HG02870 (cell line): ENCODE results near the gene NECTIN4.
"Not testable (repeated sequence)": the region's sequence is repeated elsewhere in the genome, so short reads cannot be mapped to it uniquely, and the experiment has no call there.

Experiments used
- ATAC-seq: cut with Tn5 transposase; IDR thresholded peaks from one replicate; pipeline ENCODE4 v1.9.1; 2021; ENCODE audit warnings: mild to moderate bottlenecking, moderate library complexity; ENCODE audit not compliant: unreplicated experiment

Gene NECTIN4

DNA sequence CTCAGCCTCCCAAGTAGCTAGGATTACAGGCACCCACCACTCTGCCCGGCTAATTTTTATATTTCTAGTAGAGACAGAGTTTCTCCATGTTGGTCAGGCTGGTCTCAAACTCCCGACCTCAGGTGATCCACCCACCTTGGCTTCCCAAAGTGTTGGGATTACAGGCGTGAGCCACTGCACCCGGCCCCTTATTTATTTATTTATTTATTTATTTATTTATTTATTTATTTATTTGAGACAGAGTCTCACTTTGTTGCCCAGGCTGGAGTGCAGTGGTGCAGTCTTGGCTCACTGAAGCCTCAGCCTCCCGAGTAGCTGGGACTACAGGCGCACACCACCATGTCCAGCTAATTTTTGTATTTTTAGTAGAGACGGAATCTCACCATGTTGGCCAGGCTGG lies 23.7 kb downstream of the NECTIN4 start:
- ATAC-seq = not testable (repeated sequence)

DNA sequence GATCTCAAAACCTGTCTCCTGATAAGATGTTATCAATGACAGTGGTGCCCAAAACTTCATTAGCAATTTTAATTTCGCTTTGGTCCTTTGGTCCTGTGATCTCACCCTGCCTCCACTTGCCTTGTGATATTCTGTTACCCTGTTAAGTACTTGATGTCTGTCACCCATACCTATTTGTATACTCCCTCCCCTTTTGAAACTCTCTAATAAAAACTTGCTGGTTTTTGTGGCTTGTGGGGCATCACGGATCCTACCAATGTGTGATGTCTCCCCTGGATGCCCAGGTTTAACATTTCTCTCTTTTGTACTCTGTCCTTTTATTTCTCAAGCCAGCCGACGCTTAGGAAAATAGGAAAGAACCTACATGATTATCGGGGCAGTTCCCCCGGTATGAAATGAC lies 25.4 kb downstream of the NECTIN4 start:
- ATAC-seq = not testable (repeated sequence)

DNA sequence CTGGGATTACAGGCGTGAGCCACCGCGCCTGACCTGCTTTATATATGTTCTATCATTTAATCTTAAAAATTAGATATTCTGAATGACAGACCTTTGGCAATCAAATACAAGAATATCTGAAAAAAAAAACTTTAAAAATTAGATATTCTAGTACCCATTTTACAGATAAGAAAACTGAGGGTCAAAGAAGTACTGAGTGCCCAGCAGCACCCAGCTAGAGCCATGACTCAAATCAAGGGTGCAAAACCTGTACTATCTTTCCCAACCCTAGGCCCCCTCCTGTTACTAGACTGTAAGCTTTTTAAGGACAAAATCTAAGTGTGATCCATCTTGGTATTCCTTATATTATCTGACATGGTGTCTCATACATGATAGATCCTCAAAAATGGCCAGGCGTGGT lies 27.9 kb downstream of the NECTIN4 start:
- ATAC-seq = no peak

DNA sequence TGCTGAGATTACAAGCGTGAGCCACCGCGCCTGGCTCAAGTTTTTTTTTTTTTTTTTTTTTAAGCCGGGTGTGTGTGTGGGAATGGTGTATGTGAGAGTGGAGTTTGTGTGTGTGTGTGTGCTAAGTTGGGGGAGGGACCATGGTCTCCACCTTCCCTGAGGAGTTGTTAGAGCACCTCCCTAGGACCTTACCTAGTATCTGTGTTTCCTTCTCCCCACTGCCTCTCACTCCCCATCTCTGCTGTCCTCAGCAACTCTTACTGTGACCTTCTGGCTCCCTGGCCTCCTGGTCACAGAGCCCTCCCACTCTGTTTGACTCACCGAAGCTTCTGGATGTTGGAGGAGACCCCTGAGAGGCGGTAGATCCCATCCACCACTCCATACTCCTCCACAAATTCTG lies 30.1 kb downstream of the NECTIN4 start:
- no peak for ATAC-seq

DNA sequence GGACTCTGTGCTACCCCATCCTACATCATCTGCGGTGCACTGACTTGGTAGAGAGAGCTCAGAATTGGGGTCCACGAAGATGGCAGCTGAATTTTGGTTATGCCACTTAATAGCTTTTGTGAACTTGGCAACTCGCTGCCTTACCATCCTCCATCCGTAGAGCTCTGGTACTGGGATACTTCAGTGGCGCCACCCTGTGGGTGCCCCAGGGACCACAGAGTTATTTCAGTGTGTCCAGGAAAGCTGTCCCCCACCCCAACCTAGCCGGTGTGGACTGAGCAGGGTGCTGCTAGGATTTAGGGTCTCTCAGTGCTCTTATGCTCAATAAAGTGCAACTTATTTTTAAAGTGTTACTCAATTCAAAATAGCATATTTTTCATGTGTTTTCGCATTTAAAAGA lies 34.6 kb downstream of the NECTIN4 start:
- no peak for ATAC-seq

DNA sequence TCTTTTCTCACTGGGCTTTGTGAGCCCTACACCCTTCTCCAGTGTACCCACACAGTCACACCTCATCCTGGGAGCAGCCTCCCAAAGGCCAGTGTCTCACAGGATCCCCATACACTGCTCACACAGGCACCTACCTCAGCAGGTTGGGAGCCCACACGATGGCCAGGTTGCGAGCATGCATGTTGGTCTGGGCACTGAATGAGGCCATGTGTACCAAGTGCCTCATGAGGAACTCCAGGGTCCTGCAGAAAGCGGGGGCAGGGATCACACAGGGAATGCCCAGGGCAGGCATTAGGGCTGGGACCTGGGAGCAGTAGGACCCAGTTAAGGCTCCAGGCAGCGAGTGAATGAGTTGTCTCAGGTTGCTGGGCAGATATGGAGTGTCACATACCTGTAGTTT lies 35.1 kb downstream of the NECTIN4 start:
- no peak for ATAC-seq

DNA sequence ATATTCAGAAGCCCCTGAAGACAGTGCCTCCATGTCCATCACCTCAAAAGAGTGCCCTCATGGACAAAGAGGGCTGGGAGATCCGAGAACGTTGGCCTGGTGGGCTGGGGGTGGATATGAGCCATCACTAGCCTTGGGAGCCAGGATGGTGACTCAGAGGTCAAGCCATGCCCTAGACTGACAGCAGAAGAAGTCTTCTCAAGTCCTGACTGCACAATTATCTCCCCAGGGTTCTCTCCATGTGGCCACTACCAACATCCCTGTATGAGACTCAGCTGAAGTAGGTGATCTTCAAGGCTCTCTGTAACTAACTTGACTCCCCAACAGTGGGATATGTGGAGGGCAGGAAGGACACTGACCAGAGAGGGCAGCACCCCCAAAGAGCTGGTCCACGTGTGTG lies 36.5 kb downstream of the NECTIN4 start:
- no peak for ATAC-seq

DNA sequence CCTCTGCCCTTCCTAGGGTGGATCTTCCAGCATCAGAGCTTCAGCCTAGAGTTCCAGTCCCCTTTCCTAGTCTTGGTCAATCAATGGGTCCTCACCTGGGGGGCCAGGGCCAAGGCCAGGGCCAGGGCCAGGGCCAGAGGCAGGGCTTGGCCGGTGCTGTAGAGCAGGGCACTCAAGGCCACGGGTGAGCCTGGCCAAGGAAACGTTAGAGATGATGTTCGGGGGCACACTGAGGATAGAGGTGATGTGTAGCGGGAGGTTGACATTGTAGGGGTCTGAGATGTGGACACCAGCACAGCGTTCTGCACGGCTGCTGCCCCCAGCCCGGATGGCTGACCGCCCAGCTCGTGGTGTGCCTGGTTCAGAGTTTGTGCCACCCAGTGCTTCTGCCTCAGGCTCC lies 38.1 kb downstream of the NECTIN4 start:
- no peak for ATAC-seq

DNA sequence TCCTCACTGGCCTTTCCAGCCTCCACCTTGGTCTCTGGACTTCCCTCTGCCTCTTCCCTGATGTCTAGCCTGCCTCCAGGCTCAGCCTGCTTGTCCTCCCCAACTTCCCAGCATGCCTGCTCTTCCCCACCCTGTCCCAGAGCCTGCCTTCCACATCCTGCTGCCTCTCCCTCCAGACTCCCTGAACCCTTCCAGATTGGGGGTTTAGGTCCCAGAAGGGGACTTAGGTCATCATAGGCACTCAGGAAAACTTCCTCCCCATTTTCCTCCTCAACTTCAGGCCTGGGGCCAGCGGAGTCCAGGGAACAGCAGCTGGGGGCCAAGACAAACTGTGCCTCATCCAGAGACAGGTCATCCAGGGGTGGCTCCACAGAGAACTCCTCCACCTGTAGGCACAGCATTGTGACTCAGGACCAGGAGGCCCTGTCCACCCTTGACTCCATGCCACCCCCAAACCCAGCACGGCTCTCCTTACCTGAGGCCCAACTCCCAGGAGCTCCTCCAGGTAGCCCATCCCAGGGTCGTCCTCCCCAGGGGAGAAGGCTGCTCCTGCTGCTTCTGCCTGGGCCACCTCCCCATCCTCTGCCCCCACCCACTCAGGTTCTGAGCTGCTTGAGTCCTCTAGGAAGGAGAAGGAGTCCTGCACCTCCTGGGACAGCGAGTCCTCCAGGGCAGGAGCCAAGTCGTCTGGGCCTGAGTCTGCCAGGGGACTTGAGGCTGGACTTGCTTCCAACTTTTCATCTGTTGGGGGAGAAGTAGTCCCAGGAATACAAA lies 40.2 kb downstream of the NECTIN4 start:
- ATAC-seq = no peak

DNA sequence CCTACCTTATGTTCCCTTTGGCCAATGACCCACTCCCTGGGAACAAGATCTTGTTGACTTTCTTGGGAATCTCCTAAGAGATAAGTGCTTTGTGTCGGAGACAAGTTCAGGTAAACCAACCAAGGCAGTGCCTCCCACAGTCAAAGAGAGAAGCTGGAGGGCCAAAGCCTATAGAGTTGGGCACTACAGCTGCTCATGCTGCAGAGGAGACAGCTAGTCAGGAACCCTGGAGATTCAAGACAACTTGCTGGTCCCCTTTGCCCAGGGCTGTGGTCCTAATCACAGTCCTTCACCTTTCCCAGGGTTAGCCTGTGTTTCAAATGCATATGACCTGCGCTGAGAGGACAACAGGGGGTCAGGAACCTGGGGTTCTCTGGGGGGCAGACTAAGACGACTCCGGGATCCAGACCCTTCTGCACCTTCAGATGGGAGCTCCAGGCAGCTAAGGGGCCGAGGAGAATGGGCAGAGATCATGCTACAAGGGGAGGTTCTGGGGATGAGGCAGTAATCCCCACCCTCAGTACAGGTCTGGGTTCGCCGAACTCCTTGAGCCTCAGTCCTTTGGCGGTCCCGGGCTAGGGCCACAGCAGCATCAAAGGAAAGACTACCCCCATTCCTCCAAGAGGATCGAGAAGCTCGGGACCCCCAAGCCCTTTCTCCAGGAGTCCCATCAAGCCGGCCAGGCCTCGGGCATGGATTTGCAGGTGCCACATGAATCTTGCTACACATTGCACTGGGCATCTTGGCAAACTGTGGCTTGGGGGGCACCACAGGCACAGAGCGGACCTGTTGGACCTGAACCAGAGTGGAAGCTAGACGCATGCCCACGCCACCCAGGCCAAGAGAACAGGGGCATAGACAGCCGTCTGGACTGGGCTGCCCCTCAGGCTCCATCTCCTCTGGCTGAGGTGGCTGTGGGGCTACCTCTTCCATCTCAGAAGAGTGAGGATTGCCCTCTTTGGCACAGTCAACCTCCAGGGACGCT lies 41.6 kb downstream of the NECTIN4 start:
- no peak for ATAC-seq

DNA sequence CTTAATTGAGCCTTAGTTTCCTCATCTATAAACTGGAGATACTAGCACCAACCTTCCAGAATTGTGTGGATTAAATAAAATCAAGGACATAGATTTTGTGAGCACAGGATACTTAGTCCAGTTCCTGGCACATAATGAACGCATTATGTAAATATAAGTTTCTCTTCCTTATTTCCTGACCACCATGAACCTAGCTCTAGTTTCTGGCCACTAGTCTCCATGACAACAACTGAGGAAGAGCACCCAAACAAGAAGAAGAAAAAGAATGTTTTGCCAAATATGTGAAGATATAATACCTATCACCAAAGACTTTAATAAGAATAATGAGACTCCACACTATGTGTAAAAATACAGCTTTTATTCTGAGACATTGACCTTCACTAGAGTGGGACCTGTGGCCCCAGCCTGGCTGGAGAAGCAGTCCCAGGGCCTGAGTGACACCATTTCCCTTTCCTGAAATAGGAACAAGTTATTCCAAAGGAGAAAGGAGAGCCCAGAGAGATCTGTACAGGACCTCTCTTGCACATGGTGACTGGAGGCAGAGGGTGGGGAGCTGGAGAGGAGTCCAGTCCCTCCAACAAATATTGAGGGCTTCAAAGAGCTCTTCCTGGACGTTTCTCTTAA lies 42.6 kb downstream of the NECTIN4 start:
- peak; percentile 37 for ATAC-seq

DNA sequence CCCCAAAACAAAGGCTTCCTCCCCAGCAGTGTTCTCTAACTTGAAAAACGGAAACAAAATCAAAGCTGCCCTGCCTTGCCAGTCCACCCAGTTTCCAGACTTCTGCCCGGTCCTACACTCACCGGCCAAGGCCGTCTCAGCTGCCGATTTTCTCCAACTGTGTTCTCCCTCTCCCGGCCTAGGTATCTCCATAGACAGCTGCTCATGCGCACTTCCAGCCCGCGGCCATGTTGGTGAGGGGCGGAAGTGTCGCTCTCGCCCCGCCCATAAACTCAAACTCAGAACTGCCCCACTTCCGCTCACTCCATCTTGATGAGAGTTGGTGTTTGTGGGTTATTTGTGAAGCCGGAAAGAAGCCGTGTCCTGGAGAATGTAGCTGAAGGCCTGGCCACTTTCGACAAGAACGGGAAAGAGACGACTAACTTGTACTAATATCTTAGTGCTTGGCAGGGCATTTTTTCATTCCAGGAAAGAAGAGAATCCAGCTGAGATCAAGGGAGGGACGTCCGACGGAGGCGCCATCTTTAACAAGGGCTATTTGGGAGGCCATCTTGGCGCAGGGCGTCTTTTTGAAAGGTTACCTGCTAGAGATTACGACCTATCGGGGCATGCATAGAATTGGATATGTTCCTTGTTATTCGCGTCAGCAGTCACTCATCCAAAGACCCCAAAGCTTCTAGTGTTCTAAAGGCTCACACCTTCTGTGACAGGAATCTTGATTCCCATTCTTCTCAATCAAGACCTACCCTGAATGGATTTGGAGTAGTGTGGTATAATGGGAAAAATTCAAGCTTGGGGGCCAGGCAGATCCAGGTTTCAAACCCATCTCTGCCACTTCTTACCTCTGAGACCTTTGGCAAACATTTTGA lies 43.4 kb downstream of the NECTIN4 start, which contains the start of gene USF1:
Gene USF1 (minus strand): TSS at position 242 of the 869 bp plus-strand sequence. CDS start 2,702 bp downstream, outside the sequence.
- peak; percentile 49 for ATAC-seq

DNA sequence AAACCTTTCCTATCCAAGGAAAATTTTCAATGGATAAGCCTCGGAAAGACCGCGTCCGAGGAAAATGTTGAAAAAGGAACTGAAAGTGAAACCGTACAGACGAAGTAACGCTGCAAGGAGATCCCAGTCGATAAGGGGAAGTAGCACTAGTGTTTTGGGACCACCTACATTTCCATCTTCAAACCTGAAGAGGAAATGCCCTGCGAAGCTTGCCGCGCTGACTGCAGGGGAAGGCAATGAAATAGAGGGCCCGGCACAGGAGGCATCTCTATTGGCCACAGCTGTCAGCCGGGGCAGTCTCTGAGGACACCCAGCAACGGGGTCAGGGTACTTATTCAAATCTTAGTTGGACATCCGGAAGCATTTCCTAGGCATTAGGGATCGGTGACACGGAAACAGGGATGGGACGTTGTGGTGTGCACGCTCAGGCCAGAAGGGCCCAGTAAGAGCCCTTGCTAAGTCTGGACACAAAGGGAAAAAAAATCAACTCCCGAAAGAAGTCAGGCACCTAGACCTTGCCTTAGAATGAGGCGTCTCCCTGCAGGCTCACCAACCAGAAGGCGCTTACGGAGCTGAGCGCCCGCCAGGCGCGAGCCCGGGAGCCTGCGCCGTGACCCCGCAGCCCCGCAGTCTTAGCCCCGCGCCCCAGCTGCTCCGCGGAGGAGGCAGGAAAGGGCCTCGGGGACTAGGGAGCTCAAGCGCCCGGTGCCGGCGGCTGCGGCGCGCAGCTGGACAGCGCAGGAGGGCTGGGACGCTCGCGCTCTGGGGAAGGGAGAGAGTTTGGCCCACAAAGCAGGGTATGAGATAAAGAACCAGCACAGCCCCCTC lies 44.2 kb downstream of the NECTIN4 start:
- ATAC-seq = peak; percentile 41

DNA sequence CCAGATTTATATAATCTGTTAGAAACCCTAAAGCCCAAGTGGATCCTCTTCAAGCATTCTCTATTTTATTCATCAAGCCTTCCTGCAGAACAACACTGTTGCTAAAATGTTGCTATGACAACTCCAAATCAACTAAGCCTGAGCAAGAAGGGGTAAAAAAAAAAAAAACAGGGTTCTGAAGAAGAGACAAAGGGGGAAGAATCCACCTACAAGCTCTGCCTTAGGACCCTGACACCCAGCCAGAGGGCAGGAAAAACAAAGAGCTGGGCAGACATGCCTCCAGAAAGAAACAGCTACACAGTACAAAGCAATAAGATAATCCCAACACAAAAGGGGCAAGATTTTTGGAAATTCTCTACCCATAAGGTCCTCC lies 44.8 kb downstream of the NECTIN4 start:
- ATAC-seq = no peak

DNA sequence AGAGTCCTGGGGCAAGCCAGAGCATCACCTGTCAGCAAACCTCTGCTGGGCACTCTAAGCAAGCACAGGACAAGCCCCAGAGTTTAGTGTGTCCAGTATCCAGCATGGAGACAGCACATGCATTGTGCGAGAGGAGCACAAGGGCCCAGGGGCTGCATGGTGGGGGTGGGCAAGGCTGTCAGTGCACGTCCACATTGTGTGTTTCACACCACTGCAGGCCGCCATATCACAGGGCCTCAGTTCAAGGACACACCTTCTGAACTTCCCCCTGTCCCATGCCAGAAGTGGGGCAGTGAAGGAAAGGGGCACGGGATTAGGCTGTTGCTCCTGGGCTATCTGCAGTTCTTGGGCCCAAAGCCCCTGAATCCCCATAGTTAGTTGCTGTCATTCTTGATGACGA lies 49.8 kb downstream of the NECTIN4 start:
- ATAC-seq = no peak

DNA sequence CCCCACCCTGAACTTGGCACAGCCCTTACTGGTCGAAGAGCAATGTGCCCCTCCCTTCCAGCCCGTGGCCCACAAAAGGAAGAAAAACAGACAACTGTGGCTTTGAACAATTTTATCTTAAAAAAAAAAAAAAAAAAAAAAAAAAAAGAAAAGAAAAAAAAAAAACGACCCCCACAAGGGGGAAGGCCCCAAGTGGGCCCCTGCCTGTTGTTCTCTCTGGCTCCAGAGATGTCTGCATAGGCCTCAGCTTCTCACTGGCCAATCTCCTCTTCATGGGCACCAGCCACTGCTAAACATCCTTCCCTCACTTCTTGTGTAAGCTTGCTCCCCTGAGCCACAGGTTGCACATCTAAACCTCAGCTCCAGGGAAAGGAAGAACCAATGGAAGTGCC lies 50.2 kb downstream of the NECTIN4 start:
- ATAC-seq = no peak

DNA sequence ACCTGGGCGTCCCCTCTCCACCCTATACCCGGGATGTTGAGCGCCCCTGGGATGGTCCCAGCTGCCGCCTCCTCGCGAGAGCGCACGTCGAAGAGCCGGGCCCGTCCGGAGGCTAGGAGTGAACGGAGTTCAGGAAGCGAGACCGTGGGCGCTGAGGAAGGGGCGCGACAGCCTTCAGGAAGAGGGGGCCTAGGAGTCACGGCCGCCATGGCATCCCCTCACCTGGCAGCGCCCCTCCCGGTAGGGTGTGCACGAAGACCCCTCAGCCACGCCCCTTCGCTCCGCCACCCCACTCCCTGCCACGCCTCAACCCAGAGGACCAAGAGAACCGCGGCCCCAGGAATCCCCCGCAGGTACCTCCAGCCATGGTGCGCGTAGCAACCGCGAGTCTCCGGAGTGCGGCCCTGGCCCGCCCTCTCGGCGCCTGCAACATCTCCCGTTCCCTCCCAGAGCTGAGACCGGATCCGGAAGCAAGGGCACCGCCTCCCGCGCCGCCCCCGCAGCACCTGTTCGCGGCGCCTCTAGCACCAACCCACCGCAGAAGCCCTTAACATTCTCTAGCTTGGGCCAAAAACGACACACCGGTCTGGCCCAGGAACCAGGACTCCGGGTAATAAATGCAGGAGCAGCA lies 50.7 kb downstream of the NECTIN4 start, which contains the start of gene TSTD1:
Gene TSTD1 (minus strand): TSS at position 442 of the 631 bp plus-strand sequence. CDS start 75 bp downstream, at position 367.
- ATAC-seq = peak; percentile 84

DNA sequence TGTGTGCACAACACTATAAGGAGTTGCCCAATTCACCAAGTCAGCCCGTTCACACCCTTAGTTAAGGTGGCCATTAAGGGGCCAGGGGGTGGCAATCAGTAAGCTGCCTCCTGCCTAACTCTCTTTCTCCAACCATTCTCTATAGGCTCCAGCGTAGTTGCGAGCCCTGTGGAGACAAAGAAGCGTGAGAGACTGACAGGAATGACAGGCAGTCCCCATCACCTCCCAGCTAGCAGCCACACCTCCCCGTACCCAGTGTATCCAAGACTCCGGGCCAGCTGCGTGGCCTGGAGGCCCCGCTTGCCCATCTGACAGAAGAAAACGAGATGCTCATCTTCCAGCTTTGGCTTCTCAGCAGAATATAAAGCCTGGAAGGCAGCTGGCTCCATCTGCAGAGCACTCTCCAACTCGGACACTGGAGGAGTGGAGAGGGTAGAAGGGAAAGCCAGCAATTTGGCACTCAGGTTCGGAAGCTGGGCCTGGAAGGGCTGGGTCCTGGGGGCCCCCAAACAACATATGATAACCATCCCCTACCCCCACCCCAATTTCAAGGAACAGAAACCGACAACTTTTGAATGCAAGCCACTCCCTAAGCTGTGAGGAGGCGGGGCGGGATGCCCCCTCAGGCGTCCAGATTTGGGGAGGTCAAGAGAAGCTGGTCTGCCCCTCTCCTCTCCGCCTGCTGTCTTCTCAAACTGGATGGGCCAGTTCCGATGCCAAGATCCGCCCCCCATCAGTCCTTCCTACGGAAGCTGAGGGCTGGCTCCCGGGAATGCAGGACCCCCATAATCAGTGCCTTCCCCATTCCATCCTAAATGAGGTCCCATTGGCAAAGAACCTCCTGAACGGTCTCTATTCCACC lies 51.5 kb downstream of the NECTIN4 start:
- no peak for ATAC-seq
